Measurements from ENCODE around the gene POLD2. TPM values are rescaled to one million over a fixed set of nuclear protein-coding genes. Genes with fewer than 3 reads are reported as not detected.

POLD2 gene
- total RNA-seq, 1 donor from 2014 or later: 232 TPM

DNA sequence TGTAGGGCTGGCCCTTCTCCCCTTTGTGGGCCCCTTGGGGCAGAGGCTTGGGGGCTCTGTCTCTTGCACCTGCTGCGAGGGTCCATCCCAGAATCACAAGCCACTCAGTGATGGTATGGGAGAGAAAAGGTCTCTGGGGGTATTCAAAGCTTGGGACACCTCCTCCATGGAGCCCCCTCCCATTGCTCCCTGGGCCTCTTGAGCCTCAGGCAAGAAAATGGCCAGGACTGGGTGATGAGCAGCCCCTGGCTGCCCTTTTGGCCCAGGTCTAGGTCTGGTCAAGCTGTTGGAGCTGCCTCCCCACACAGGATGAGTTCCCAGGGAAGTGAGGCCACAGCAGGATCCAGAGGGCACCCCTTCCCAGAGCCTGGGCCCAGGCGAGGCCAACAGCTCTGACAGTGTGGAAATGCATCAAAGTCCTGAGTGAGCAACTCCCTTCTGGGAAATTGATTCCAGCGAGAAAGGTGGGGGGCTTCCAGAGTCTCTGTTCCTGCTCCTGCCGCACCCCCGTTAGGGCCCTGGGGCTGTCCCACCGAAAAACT is 21.1 kb upstream of the POLD2 start:
- Histone ChIP-seq H3F3A (ENCODE audit: low read depth) (peaks cover 8% of the 10 kb centered on the region), H3K4me3 (no peak overlapping the region)

DNA sequence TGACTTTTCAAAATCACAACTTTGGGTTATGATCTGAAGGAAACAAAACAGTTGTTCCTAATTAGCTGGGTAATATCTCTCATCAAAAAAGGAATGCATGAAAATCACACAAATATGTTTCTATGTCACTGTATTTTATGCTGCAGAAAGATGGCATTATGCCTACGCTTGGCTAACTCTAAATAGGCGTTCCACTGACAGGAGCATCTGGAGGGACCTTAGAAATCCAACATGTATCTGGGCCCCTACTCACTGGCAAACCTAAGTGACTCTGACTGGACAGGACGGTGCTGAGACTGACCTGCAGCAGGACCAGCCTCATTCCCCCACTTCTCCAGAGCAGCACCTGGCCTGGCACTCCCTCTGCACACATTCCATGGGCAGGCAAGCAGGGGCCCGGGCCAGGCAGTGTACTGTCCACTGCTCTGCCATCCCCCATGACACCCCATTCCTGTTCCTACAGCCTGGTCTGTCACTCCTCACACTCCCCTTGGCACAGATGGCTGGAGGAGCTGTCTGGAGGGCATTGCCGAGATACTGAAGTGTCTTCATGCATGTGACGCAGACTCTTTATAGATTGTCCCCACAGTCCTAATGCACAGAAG is 20.4 kb upstream of the POLD2 start:
- TF ChIP-seq EZH2phosphoT487 (IDR thresholded peaks at IDR 0.05): no peak
- no peak for TF ChIP-seq EZH2 (IDR thresholded peaks at IDR 0.05)
- TF ChIP-seq, protein P1, sequence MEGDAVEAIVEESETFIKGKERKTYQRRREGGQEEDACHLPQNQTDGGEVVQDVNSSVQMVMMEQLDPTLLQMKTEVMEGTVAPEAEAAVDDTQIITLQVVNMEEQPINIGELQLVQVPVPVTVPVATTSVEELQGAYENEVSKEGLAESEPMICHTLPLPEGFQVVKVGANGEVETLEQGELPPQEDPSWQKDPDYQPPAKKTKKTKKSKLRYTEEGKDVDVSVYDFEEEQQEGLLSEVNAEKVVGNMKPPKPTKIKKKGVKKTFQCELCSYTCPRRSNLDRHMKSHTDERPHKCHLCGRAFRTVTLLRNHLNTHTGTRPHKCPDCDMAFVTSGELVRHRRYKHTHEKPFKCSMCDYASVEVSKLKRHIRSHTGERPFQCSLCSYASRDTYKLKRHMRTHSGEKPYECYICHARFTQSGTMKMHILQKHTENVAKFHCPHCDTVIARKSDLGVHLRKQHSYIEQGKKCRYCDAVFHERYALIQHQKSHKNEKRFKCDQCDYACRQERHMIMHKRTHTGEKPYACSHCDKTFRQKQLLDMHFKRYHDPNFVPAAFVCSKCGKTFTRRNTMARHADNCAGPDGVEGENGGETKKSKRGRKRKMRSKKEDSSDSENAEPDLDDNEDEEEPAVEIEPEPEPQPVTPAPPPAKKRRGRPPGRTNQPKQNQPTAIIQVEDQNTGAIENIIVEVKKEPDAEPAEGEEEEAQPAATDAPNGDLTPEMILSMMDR (IDR thresholded peaks at IDR 0.05): no peak
- DNase-seq (ENCODE audit: low spot score): no peak
- no peak overlapping the region for H3K9ac ChIP-seq
- H3K27ac Mint-ChIP-seq: no peak overlapping the region
- H2AFZ ChIP-seq (replicated peaks): no peak overlapping the region
- peaks cover 14% of the 10 kb centered on the region for H3K4me1 Mint-ChIP-seq
- peaks cover 49% of the 10 kb centered on the region for H3K27me3 ChIP-seq
- no peaks in the 10 kb centered on the region for H3K36me3 Mint-ChIP-seq
- peaks cover 8% of the 10 kb centered on the region for H3F3A ChIP-seq (ENCODE audit: low read depth)
- H3K36me3 ChIP-seq: no peaks in the 10 kb centered on the region
- H3K4me3 ChIP-seq: no peak overlapping the region
- no peaks in the 10 kb centered on the region for H3K9me3 ChIP-seq (ENCODE audit: low read depth)
- peaks cover 17% of the 10 kb centered on the region for H3K4me1 ChIP-seq
- no peaks in the 10 kb centered on the region for H4K20me1 ChIP-seq (ENCODE audit: low read depth)
- H3K4me3 Mint-ChIP-seq: no peak overlapping the region
- H3K4me2 ChIP-seq: no peak overlapping the region
- peaks cover 12% of the 10 kb centered on the region for H3K27me3 Mint-ChIP-seq (ENCODE audit: insufficient read depth, low read depth)
- no peaks in the 10 kb centered on the region for H3K9me3 Mint-ChIP-seq
- H3K27ac ChIP-seq: no peak overlapping the region
- no peaks in the 10 kb centered on the region for H3K79me2 ChIP-seq (ENCODE audit: low read depth)

More for the DNA sequence above, 21.1 kb upstream of the POLD2 start:
- Mint-ChIP-seq H3K27me3 (ENCODE audit: insufficient read depth, low read depth) (peaks cover 12% of the 10 kb centered on the region), H3K36me3 (no peaks in the 10 kb centered on the region), H3K4me1 (peaks cover 14% of the 10 kb centered on the region), H3K9me3 (no peaks in the 10 kb centered on the region), H3K27ac (no peak overlapping the region), H3K4me3 (no peak overlapping the region)
- Histone ChIP-seq H3K4me2 (no peak overlapping the region), H4K20me1 (ENCODE audit: low read depth) (no peaks in the 10 kb centered on the region), H3K79me2 (ENCODE audit: low read depth) (no peaks in the 10 kb centered on the region), H3K9ac (no peak overlapping the region), H3K27ac (no peak overlapping the region), H3K4me1 (peaks cover 17% of the 10 kb centered on the region), H3K9me3 (ENCODE audit: low read depth) (no peaks in the 10 kb centered on the region), H3K27me3 (peaks cover 49% of the 10 kb centered on the region), H2AFZ (replicated peaks) (no peak overlapping the region), H3K36me3 (no peaks in the 10 kb centered on the region)
- TF ChIP-seq EZH2 (IDR thresholded peaks at IDR 0.05) (no peak), EZH2phosphoT487 (IDR thresholded peaks at IDR 0.05) (no peak)
- TF ChIP-seq, protein P1 (IDR thresholded peaks at IDR 0.05): no peak
- no peak for DNase-seq (ENCODE audit: low spot score)

DNA sequence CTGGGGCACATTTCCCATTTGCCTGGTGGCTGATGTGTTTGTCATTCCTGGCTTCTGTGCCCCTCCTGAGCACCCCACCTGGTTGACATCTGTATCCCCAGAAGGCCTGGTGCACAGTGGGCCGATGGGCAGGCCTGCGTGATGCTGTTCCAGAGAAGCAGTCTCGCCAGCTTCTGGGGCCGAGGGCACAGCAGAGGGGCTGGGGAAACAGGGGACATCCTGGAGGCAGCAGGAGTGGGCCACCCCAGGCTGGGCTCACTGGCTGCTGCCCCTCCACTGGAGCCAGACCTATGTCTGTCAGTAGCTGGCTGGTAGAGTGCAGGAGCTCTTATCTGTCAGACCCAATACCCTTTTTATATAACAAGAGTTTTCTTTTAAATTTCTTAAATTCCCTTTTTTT is 18.7 kb upstream of the POLD2 start:
- H3F3A ChIP-seq (ENCODE audit: low read depth): peaks cover 8% of the 10 kb centered on the region
- H3K79me2 ChIP-seq (ENCODE audit: low read depth): no peaks in the 10 kb centered on the region
- H3K27me3 ChIP-seq: peaks cover 46% of the 10 kb centered on the region
- H3K4me2 ChIP-seq: no peak overlapping the region
- H3K36me3 Mint-ChIP-seq: no peaks in the 10 kb centered on the region
- DNase-seq (ENCODE audit: low spot score): no peak
- peaks cover 7% of the 10 kb centered on the region for H3K4me1 ChIP-seq
- H3K4me1 Mint-ChIP-seq: peaks cover 6% of the 10 kb centered on the region
- no peak overlapping the region for H3K4me3 ChIP-seq
- no peak overlapping the region for H3K4me3 Mint-ChIP-seq
- H3K9me3 Mint-ChIP-seq: no peaks in the 10 kb centered on the region
- H4K20me1 ChIP-seq (ENCODE audit: low read depth): no peaks in the 10 kb centered on the region
- H3K27me3 Mint-ChIP-seq (ENCODE audit: insufficient read depth, low read depth): peaks cover 6% of the 10 kb centered on the region
- TF ChIP-seq, protein P1 (IDR thresholded peaks at IDR 0.05): no peak
- no peak for TF ChIP-seq EZH2phosphoT487 (IDR thresholded peaks at IDR 0.05)
- TF ChIP-seq EZH2 (IDR thresholded peaks at IDR 0.05): no peak
- no peaks in the 10 kb centered on the region for H3K9me3 ChIP-seq (ENCODE audit: low read depth)
- H3K36me3 ChIP-seq: no peaks in the 10 kb centered on the region
- no peak overlapping the region for H2AFZ ChIP-seq (replicated peaks)
- no peak overlapping the region for H3K27ac Mint-ChIP-seq
- H3K9ac ChIP-seq: no peak overlapping the region
- no peak overlapping the region for H3K27ac ChIP-seq

Measured in neural progenitor cell (in vitro differentiated cells).